K562 (cell line): ENCODE data around the gene LRP1. TPM values are rescaled to one million over a fixed set of nuclear protein-coding genes. Genes with fewer than 3 reads are reported as not detected.

Experiments used
- ATAC-seq: fragments of 200-7000 bp; cut with Tn5 transposase; 3 replicates; pipeline ENCODE4 v1.9.1; 2020; ENCODE audit warnings: moderate library complexity
- BruUV-seq: library from RNA; stranded (reverse); fragments of 400-500 nt; replicated peaks from 2 replicates; lab custom pipeline; 2021; lab: Mats Ljungman, UMichigan
- CTCF ChIA-PET: fragments of 300-600 bp; formaldehyde crosslinking; extraction: SDS; loops from one replicate; lab custom pipeline; 2021; ENCODE audit warnings: low intra/inter-chr PET ratio; lab: Yijun Ruan, JAX
- POLR2A ChIA-PET: fragments of 300-600, 350-650 bp; sonication (Branson Sonifier 250); formaldehyde crosslinking; extraction: SDS; loops from one replicate; lab custom pipeline; 2021; ENCODE audit warnings: antibody characterized with exemption, inconsistent platforms; lab: Yijun Ruan, JAX
- DNase-seq, 4 experiments: peaks; one replicate each; pipeline versions ENCODE4 v3.0.0 to v3.0.0-alpha.2; 2011 to 2018; ENCODE audit warnings: low spot score in 3 of 4, mixed read lengths in 3 of 4; ENCODE audit errors: extremely low read depth in 1 of 4
- FAIRE-seq: peaks from 2 replicates; lab custom pipeline; 2011; peaks lifted over from hg19 to GRCh38; lab: Jason Lieb, UNC
- H2AFZ ChIP-seq: 2 replicates; pipeline ENCODE4 v1.6.0; 2011; ENCODE audit warnings: low read depth, low read length, control low read depth, inconsistent platforms
- H3K27ac ChIP-seq: fragments of 200-600 bp; 3 replicates; pipeline ENCODE4 v1.8.0; 2011; ENCODE audit warnings: low read depth, mild to moderate bottlenecking, control low read depth, inconsistent platforms, low read length, moderate library complexity, mixed read lengths; ENCODE audit errors: extremely low read depth
- H3K27me3 ChIP-seq, 2 experiments: fragments of 300-600 bp in 1 of 2; 2 replicates in 1 of 2; 3 replicates in 1 of 2; pipeline versions ENCODE4 v1.6.0 to v1.8.0; 2011; ENCODE audit warnings: inconsistent platforms in 2 of 2, low read length in 2 of 2, mild to moderate bottlenecking in 1 of 2, mixed read lengths in 1 of 2, moderate library complexity in 1 of 2; ENCODE audit not compliant: control insufficient read depth in 2 of 2, insufficient read depth in 2 of 2
- H3K36me3 ChIP-seq: fragments of 300-600 bp; 3 replicates; pipeline ENCODE4 v1.8.0; 2011; ENCODE audit warnings: mild to moderate bottlenecking, low read length, inconsistent platforms; ENCODE audit not compliant: control insufficient read depth, insufficient read depth
- H3K4me1 ChIP-seq, 2 experiments: fragments of 200-600 bp in 1 of 2; replicated peaks in 1 of 2; 2 replicates in 1 of 2; 3 replicates in 1 of 2; pipeline versions ENCODE4 v1.5.1 to v1.8.0; 2011; ENCODE audit warnings: inconsistent platforms in 2 of 2, low read length in 2 of 2, mild to moderate bottlenecking in 1 of 2, mixed read lengths in 1 of 2, moderate library complexity in 1 of 2; ENCODE audit not compliant: control insufficient read depth in 2 of 2, insufficient read depth in 2 of 2
- H3K4me2 ChIP-seq: 2 replicates; pipeline ENCODE4 v1.6.1; 2011; ENCODE audit warnings: low read length, control low read depth, inconsistent platforms, mixed read lengths; ENCODE audit not compliant: insufficient read depth
- H3K4me3 ChIP-seq: fragments of 200-600 bp; sonication (generic), shearing (Covaris generic); 2 replicates; pipeline ENCODE4 v1.5.1; 2016; ENCODE audit warnings: control low read depth, inconsistent platforms
- H3K79me2 ChIP-seq: fragments of 200-600 bp; 3 replicates; pipeline ENCODE4 v1.8.0; 2011; ENCODE audit warnings: low read length, inconsistent platforms; ENCODE audit not compliant: control insufficient read depth, insufficient read depth
- H3K9ac ChIP-seq, 2 experiments: 2 replicates each; pipeline versions ENCODE4 v1.6.0 to v1.6.1; 2011; ENCODE audit warnings: low read depth in 2 of 2, low read length in 2 of 2, control low read depth in 1 of 2, inconsistent platforms in 1 of 2, mild to moderate bottlenecking in 1 of 2, mixed read lengths in 1 of 2; ENCODE audit not compliant: insufficient read depth in 1 of 2
- H3K9me1 ChIP-seq: one replicate; pipeline ENCODE4 v1.6.0; 2011; ENCODE audit warnings: inconsistent platforms, mild to moderate bottlenecking, low read length, moderate library complexity; ENCODE audit not compliant: control insufficient read depth, insufficient read depth
- H3K9me3 ChIP-seq: replicated peaks from 2 replicates; pipeline ENCODE4 v1.5.1; 2011; ENCODE audit warnings: low read depth, low read length, inconsistent platforms; ENCODE audit not compliant: control insufficient read depth, insufficient read depth
- H4K20me1 ChIP-seq: replicated peaks from 2 replicates; pipeline ENCODE4 v1.6.1; 2011; ENCODE audit warnings: low read length, inconsistent platforms, mixed read lengths; ENCODE audit not compliant: control insufficient read depth, insufficient read depth
- CCAR2 ChIP-seq: fragments of 200-400 bp; formaldehyde crosslinking; IDR thresholded peaks from 2 replicates; pipeline ENCODE4 v1.6.1; 2017; ENCODE audit warnings: mild to moderate bottlenecking, low read depth, low read length
- CEBPG ChIP-seq, 3 experiments: fragments of 200-800 bp in 1 of 3; sonication (Bioruptor generic) in 1 of 3; sonication (generic) in 1 of 3; formaldehyde crosslinking in 1 of 3; IDR thresholded peaks in 2 of 3; conservative IDR thresholded peaks in 1 of 3; 2 replicates each; pipeline versions ENCODE4 v1.6.1 to v1.8.0; 2016 to 2022; ENCODE audit warnings: missing compliant biosample characterization in 2 of 3, missing genetic modification characterization in 2 of 3, mild to moderate bottlenecking in 1 of 3, missing genetic modification reagents in 1 of 3
- CREB1 ChIP-seq, 2 experiments: sonication (generic) in 1 of 2; formaldehyde crosslinking in 1 of 2; IDR thresholded peaks; 2 replicates each; pipeline versions ENCODE4 v1.6.1 to v1.8.0; 2012 to 2022; ENCODE audit warnings: inconsistent platforms in 1 of 2, mild to moderate bottlenecking in 1 of 2, missing genetic modification reagents in 1 of 2, moderate library complexity in 1 of 2
- FOXK1 ChIP-seq: sonication (generic); formaldehyde crosslinking; IDR thresholded peaks from 2 replicates; pipeline ENCODE4 v1.8.0; 2022; ENCODE audit warnings: missing genetic modification reagents, mild to moderate bottlenecking, borderline replicate concordance
- IRF2 ChIP-seq: sonication (generic); formaldehyde crosslinking; IDR thresholded peaks from 2 replicates; pipeline ENCODE4 v1.8.1; 2022; ENCODE audit warnings: mild to moderate bottlenecking, missing genetic modification reagents
- KLF6 ChIP-seq: fragments of 250-450 bp; sonication (Bioruptor Pico); IDR thresholded peaks from 2 replicates; pipeline ENCODE4 v1.4.0; 2020; ENCODE audit warnings: mild to moderate bottlenecking, moderate library complexity, borderline replicate concordance
- NR2C1 ChIP-seq, 2 experiments: fragments of 450-650 bp; IDR thresholded peaks; 2 replicates each; pipeline ENCODE4 v1.6.1; 2017; ENCODE audit warnings: mild to moderate bottlenecking in 2 of 2, antibody characterized with exemption in 1 of 2, inconsistent platforms in 1 of 2, missing compliant biosample characterization in 1 of 2, missing genetic modification characterization in 1 of 2
- POLR2G ChIP-seq: fragments of 200-400 bp; formaldehyde crosslinking; IDR thresholded peaks from 2 replicates; pipeline ENCODE4 v1.6.1; 2017; ENCODE audit warnings: low read depth, mild to moderate bottlenecking, antibody characterized with exemption, low read length, moderate library complexity
- RBFOX2 ChIP-seq: fragments of 200-400 bp; formaldehyde crosslinking; IDR thresholded peaks from 2 replicates; pipeline ENCODE4 v1.6.1; 2017; ENCODE audit warnings: low read depth, mild to moderate bottlenecking, low read length, moderate library complexity
- ZFX ChIP-seq: sonication (generic); formaldehyde crosslinking; IDR thresholded peaks from 2 replicates; pipeline ENCODE4 v1.8.0; 2022; ENCODE audit warnings: mild to moderate bottlenecking, missing genetic modification reagents, moderate library complexity
- ZNF143 ChIP-seq: sonication (generic); formaldehyde crosslinking; IDR thresholded peaks from 2 replicates; pipeline ENCODE4 v1.9.0; 2022; ENCODE audit warnings: mild to moderate bottlenecking, missing genetic modification reagents
- ZSCAN32 ChIP-seq: fragments of 450-650 bp; formaldehyde crosslinking; IDR thresholded peaks from 2 replicates; pipeline ENCODE4 v1.4.0; 2020; ENCODE audit warnings: mild to moderate bottlenecking, moderate library complexity
- WGBS: fragments of 100-300 bp; shearing (Covaris generic); methylation state at CpG from one replicate; pipeline ENCODE4 v1.1.6; 2016; ENCODE audit warnings: low coverage, mixed read lengths; ENCODE audit not compliant: insufficient coverage; ENCODE audit errors: missing lambda C conversion rate; 5-methylcytosine and 5-hydroxymethylcytosine counted together
- in situ Hi-C: fragments of 300-500 bp; cut with MboI; formaldehyde crosslinking; loops from 4 replicates; pipeline ENCODE4 v1.15.0; 2018; ENCODE audit warnings: inconsistent platforms, mixed read lengths
- intact Hi-C: fragments of 100-400 bp; cut with micrococcal nuclease; formaldehyde crosslinking; loops from 2 replicates; pipeline ENCODE4 v1.14.2; 2022
- polyA plus RNA-seq, 8 experiments: library from polyadenylated mRNA; depleted of rRNA in 4 of 8; stranded (reverse) in 5 of 8; unstranded in 3 of 8; fragments of >200 nt; fragmentation: Nextera tagmentation in 2 of 8; fragmentation: Illumina TruSeq in 1 of 8; extraction: Ambion mirVana in 2 of 8; extraction: Trizol in 1 of 8; gene quantifications; 2 replicates each; pipeline versions ENCODE4 v1.2.1 to v1.2.3, GENCODE V29; 2011 to 2014; ENCODE audit warnings: inconsistent platforms in 1 of 8, missing spikeins in 1 of 8
- total RNA-seq, 7 experiments: library from RNA; depleted of rRNA in 6 of 7; stranded (reverse); fragments of >200 nt in 6 of 7; fragmentation: Illumina TruSeq in 2 of 7; extraction: Trizol in 2 of 7; gene quantifications; 2 replicates each; pipeline versions ENCODE4 v1.2.1 to v1.2.3, GENCODE V29; 2011 to 2021; ENCODE audit warnings: low replicate concordance in 1 of 7
- TF ChIP-seq, protein P1 (sequence below), 3 experiments: fragments of 200-800 bp in 1 of 3; sonication (Bioruptor generic) in 1 of 3; sonication (generic) in 1 of 3; formaldehyde crosslinking in 1 of 3; IDR thresholded peaks; 2 replicates each; pipeline versions ENCODE4 v1.6.1 to v1.8.0; 2016 to 2022; ENCODE audit warnings: mild to moderate bottlenecking in 2 of 3, missing compliant biosample characterization in 2 of 3, missing genetic modification characterization in 2 of 3, missing genetic modification reagents in 1 of 3
- TF ChIP-seq, protein P2 (sequence below): IDR thresholded peaks from 2 replicates; pipeline ENCODE4 v1.6.1; 2011; ENCODE audit warnings: borderline replicate concordance, low read depth, mild to moderate bottlenecking, moderate library complexity, low read length; ENCODE audit not compliant: insufficient read depth, poor library complexity, severe bottlenecking
- TF ChIP-seq, protein P3 (sequence below): fragments of 450-650 bp; IDR thresholded peaks from 2 replicates; pipeline ENCODE4 v1.6.1; 2016; ENCODE audit warnings: antibody characterized with exemption

The LRP1 gene
- total and polyA plus RNA-seq, 9 of the 15 experiments (the other 6 are each of a cell fraction or from before 2014, with no cell fraction given), result 0.04 to 0.64 (median 0.19) TPM; not detected in 2

DNA sequence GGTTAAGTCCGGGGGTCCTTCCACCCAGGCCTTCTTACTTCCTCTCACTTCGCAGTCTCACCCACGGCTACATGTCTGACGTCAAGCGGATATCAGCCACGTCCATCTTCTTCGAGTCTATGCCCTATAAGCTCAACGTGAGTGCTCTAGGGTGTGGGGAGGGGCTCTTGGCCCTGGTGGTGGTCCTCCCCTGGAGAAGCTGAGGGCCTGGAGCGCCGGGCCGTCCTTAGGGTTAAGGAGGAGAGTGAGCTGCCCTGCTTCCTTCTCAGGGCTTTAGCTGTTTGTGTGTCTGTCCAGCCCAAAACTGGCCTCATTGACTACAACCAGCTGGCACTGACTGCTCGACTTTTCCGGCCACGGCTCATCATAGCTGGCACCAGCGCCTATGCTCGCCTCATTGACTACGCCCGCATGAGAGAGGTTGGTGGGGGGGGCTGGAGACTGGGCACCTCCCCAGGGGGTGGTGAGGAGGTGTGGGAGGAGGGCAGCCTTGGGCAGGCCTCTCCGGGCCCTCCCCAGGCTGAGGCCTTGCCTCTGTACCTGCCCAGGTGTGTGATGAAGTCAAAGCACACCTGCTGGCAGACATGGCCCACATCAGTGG is 104.0 kb downstream of the LRP1 start:
- H3K4me2 ChIP-seq, result no peak overlapping the region
- H3K27me3 ChIP-seq, result no peaks in the 10 kb centered on the region
- DNase-seq (no peak), ATAC-seq (no peak), FAIRE-seq (no peak)
- peaks cover 28% of the 10 kb centered on the region for H3K79me2 ChIP-seq
- no peak overlapping the region for H3K4me3 ChIP-seq
- BruUV-seq, result no TSS peak
- no peak overlapping the region for H2AFZ ChIP-seq
- H3K9ac ChIP-seq, result peak overlapping the region in 1 of 2 experiments; percentile 47; a peak in 1 of 4 replicates
- POLR2A ChIA-PET, result interaction anchor here (1.1 kb wide), 1 partner anchor 19 kb away, joined by 3 read pairs; no protein-coding TSS in a partner anchor
- H3K4me1 ChIP-seq, result peaks cover 42 to 61% of the 10 kb centered on the region in 2 experiments
- CTCF ChIA-PET, result no interaction called here
- peaks cover 53% of the 10 kb centered on the region; the same call in 2 of the 3 replicates for H3K36me3 ChIP-seq
- TF ChIP-seq NR2C1 (IDR thresholded peaks at IDR 0.05) (no peak), NR2C1 (tag; IDR thresholded peaks at IDR 0.05) (no peak), FOXK1 (no peak), POLR2G (peak; percentile 64), CCAR2 (no peak), ZFX (CRISPR knock-in tag) (no peak), CREB1 (IDR thresholded peaks at IDR 0.05) (no peak), CREB1 (CRISPR knock-in tag; IDR thresholded peaks at IDR 0.05) (no peak), IRF2 (no peak), KLF6 (CRISPR knock-in tag) (no peak), RBFOX2 (peak; percentile 56), ZSCAN32 (no peak), ZNF143 (CRISPR knock-in tag) (0 out of 2 replicates have a peak, but pooled peaks have one; percentile 43), CEBPG (CRISPR knock-in tag; IDR thresholded peaks at IDR 0.05) (0 out of 2 replicates have a peak, but pooled peaks have one; percentile 1), CEBPG (tag; conservative IDR thresholded peaks at IDR 0.05 in 1 of 2, IDR thresholded peaks at IDR 0.05 in 1 of 2) (no peak)
- TF ChIP-seq, protein P1, sequence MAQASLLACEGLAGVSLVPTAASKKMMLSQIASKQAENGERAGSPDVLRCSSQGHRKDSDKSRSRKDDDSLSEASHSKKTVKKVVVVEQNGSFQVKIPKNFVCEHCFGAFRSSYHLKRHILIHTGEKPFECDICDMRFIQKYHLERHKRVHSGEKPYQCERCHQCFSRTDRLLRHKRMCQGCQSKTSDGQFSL (CRISPR knock-in tag; IDR thresholded peaks at IDR 0.05), result peak; percentile 47; the same call in 1 of the 2 replicates
- TF ChIP-seq, protein P1 (tag; IDR thresholded peaks at IDR 0.05), result no peak
- TF ChIP-seq, protein P2, sequence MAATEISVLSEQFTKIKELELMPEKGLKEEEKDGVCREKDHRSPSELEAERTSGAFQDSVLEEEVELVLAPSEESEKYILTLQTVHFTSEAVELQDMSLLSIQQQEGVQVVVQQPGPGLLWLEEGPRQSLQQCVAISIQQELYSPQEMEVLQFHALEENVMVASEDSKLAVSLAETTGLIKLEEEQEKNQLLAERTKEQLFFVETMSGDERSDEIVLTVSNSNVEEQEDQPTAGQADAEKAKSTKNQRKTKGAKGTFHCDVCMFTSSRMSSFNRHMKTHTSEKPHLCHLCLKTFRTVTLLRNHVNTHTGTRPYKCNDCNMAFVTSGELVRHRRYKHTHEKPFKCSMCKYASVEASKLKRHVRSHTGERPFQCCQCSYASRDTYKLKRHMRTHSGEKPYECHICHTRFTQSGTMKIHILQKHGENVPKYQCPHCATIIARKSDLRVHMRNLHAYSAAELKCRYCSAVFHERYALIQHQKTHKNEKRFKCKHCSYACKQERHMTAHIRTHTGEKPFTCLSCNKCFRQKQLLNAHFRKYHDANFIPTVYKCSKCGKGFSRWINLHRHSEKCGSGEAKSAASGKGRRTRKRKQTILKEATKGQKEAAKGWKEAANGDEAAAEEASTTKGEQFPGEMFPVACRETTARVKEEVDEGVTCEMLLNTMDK, result no peak
- TF ChIP-seq, protein P3, sequence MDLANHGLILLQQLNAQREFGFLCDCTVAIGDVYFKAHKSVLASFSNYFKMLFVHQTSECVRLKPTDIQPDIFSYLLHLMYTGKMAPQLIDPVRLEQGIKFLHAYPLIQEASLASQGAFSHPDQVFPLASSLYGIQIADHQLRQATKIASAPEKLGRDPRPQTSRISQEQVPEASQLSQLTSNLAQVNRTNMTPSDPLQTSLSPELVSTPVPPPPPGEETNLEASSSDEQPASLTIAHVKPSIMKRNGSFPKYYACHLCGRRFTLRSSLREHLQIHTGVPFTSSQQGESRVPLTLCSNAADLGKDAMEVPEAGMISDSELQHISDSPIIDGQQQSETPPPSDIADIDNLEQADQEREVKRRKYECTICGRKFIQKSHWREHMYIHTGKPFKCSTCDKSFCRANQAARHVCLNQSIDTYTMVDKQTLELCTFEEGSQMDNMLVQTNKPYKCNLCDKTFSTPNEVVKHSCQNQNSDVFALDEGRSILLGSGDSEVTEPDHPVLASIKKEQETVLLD, result no peak
- no peak overlapping the region for H3K27ac ChIP-seq
- WGBS, result 95% methylated on average over 19 of the region's 19 CpGs
- peaks cover 12% of the 10 kb centered on the region for H4K20me1 ChIP-seq
- intact Hi-C loops, result no loop called here
- in situ Hi-C loops, result no loop called here
- no peaks in the 10 kb centered on the region for H3K9me3 ChIP-seq
- peaks cover 9% of the 10 kb centered on the region for H3K9me1 ChIP-seq
